HG03139 (cell line): Measurements from ENCODE around the gene RCBTB2.

Experiments used
- ATAC-seq: cut with Tn5 transposase; IDR thresholded peaks from one replicate; pipeline ENCODE4 v1.9.1; 2021; ENCODE audit not compliant: unreplicated experiment

Gene RCBTB2

GRCh38 chr13:48564056-48564455, 31.2 kb upstream of the RCBTB2 start:
- no peak for ATAC-seq

DNA sequence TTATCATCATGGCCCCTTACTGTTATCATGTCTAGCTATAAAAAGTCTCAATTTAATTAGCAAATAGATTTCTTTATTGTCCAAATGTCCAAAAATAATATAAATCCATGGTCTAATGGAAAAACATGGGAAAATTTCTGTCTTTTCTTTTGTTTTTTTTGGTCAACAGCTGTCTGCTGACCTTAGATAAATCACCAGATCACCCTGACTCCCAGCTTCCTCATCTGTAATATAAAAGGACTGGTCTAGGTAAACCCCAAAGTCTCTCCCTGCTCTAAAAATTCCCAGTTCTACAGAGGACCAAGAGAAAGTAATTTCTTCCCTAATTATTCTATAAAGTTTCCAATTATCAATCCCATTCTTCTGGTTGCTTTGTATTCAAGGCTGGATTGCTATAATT, 30.7 kb upstream of the RCBTB2 start:
- ATAC-seq: no peak

- peak; percentile 97 for ATAC-seq
Measured at GRCh38 chr13:48562296-48563066, 29.6 kb upstream of the RCBTB2 start.

DNA sequence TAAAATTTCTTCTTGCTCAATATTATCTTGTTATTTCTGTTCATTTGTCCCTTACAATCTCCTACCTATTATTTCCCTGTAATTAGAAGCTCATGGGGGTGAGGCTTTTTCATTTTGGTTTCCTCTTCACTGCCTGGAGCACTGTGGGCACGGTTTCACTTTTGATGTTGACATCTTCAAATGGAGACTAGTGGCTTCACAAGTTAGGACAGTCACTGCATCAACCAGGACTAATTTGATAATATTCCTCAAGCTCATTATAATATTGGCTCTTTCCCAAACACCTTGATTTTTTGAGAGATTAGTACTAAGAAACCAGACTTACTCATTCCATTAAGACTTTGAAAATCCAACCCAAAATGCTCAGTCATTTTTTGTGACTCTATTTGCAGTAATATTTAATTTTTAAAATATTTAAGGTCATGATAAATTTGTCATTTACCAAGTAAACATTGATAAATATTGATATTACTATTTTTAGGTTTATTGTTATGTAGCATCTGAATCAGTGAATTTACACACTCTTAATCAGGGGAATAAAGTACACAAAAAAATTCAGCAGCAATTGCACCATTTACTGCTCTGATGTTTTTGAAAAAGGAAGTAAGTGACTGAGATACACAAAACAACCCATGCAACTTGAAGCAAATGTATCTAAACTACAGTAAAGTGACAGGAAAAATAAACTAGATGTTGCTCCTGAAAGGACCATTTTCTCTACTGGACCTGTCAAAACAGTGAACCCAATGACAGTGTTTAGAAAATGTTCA, 28.8 kb upstream of the RCBTB2 start:
- no peak for ATAC-seq

DNA sequence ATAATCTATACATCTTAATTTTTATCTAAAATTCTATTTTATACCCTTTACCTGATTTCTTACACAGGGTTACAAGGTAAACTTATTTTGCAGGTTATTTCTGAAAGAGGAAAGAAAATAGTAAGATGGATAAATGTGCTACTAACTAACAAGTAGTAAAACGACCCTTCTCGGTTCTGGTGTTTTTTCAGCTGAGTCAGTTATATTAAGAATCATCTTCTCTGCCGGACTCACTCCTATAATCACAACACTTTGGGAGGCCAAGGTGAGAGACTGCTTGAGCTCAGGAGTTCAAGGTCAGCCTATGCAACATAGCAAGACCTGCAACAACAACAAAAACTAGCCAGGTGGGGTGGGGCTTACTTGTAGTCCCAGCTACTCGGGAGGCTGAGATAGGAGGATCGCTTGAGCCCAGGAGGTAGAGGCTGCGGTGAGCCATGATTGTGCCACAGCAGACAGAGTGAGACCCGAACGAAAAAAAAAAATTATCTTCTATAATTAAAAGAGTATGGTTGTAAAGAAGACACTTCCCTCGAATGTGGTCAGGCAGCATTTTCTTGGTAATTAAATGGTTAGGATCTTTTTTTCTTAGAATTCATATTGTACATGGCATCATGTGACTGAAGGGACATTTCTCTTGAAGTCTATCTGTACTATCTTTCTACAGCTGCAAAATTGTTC, 27.9 kb upstream of the RCBTB2 start:
- ATAC-seq: no peak

GRCh38 chr13:48559638-48560320, 26.9 kb upstream of the RCBTB2 start:
- no peak for ATAC-seq

DNA sequence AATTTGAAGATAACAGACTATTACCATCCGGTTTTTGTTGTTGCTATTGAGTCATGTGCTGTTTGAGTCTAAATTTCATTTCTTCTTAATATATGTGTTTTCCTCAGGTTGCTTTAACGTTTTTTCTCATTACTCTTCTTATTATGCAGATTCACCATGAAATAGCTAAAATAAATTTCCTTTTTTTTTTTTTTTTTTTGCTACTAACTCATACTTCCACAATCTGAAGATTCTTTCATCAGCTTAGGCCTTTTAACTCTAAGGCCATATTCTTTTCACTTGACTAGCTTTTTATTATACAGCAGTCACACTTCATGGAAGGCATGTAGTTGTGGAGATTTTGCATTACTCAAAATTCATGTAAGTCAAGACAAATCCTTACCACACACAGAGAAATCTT, 23.9 kb upstream of the RCBTB2 start:
- ATAC-seq: no peak

DNA sequence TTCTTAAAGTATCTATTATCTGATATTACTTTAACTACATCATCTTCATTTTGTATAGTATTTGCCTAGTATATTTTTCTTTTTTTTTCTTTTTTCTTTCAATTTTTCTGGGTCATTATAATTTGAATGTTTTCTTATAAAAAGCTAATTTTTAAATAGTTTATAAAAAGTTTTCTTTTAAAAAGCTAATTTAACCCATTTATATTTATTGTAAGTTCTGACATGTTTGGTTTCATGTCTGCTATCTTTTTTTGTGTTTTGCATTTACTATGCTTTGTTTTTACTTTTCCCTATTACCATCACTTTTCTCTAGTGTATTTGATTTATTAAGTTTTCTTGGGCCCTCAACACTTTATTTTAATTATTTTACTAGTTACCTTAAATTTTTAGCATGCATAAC, 22.6 kb upstream of the RCBTB2 start:
- no peak for ATAC-seq

DNA sequence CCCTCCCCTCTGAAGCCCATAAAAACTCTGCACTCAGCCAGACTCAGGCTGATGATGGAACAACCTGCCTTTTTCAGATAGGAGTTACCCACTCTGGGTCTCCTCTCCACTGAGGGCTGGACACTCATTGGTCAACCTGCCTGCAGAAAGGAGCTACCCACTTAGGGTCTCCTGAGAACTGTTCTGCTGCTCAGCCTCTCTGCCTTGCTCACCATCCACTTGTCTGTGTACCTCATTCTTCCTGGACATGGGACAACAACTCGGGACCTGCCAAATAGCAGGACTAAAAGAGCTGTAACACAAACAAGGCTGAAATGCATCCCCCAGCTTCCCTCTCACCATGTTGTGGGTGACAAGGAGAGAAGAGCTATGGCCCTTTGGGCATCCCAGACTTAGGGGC, 18.4 kb upstream of the RCBTB2 start:
- no peak for ATAC-seq

DNA sequence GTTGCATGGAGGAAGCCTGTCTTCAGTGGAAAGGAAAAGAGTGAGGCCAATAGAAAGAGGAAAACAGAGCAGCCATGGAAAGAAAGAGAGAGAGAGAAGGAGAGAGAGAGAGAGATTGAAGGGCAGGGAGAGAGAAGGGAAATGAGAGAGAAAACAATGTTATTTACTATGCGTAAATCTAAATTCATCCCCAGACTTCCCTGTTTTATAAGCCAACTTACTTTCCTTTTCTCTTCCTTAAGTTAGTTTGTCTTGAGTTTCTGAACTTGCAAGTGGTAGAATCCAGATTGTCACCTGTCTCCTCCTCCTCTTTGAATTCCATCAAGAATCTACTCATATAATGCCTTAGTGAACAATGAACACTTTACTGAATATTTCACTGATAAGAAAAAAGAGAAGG, 16.8 kb upstream of the RCBTB2 start:
- ATAC-seq: no peak

- ATAC-seq: no peak
Measured at GRCh38 chr13:48547663-48548092, 14.8 kb upstream of the RCBTB2 start.

DNA sequence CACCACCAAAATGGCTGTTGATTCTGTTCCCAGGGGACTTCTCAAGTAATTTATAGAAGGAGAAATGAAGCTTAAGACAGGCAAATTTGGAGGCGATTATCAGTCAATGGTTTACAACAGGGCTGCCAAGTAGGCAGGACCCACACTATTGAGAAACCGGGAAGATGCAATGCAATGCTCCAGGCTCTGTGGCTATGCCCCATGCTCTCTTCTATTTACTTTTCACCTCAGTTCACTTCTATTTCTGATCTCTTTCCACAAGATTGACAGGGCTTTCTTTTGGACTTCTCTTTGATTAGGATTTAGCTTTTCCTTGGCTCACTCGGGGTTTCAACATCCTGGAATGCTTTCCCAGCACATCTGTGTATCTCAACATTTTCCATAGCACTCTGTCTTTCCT, 12.7 kb upstream of the RCBTB2 start:
- no peak for ATAC-seq

DNA sequence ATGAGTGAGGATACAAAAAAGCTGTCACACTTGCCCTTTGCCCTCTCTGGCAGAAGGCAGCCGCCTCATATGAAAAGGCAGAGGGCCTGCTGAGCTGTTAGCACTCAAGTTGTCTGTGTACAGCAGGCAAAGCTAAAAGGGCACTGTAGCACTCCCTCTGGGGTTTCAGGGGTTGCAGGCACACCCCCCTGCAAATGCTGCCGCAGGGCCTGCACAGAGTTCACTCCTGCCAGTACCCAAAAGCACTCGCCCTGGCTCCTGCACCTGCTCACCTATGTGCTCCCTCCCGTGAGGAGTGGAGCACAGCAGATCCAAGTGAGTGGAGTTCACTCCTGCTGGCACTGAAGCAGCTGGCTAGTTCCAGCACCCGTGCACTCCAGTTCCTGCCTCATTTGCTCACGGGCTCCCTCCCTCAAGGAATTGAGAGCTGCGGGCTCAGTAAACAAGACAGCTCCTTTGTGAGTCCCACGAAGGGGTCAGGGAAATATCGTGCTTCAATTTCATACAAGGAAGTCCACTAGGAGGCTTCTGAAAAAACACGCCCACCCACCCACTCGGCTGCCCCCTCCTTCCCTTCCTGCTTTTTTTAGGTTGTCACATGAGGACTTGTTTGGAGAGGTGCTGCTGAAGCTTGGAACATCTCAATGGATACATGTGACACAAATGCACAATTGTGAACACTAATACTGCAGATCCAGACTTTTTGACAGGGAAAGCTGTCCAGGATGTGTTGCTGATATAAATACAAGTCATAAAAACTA, 9.9 kb upstream of the RCBTB2 start:
- no peak for ATAC-seq

GRCh38 chr13:48542138-48542537, 9.3 kb upstream of the RCBTB2 start:
- no peak for ATAC-seq

DNA sequence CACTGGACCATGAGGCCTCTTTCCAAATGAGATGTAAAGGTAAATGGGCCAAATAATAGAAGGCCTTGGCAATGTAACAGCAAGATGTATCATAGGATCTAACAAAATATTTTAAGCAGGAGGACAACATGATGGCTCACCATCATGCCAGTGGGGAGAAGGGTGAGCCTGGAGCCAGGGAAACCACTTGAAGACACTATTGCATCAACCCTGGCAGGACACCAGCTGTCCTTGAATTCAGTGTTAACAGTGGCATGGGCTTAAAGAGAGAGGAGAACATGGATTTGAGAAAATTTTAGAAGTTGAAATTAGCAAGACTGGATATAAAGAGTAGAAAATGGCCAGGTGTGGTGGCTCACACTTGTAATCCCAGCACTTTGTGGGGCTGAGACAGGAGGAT, 6.7 kb upstream of the RCBTB2 start:
- no peak for ATAC-seq

- ATAC-seq: no peak
Measured at GRCh38 chr13:48536621-48537250, 3.9 kb upstream of the RCBTB2 start.

DNA sequence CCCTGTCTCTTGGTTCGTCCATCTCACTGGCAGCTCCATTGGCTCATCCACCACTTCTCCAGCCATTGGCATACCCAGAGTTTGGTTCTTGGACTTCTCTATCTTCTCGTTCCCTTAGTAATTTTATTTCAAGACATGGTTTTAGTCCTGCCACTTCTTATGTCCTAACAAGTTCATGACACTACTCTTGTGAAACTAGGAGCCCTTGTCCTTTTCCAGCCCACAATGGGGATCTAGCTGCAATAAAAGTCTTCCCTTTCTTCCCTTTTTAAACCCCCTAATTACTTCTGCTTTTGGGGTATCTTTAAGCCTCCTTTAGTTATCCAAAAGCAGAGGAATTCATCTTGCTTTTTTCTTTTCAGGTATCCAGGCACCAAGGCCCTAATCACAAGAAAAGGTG, 2.9 kb upstream of the RCBTB2 start:
- no peak for ATAC-seq

DNA sequence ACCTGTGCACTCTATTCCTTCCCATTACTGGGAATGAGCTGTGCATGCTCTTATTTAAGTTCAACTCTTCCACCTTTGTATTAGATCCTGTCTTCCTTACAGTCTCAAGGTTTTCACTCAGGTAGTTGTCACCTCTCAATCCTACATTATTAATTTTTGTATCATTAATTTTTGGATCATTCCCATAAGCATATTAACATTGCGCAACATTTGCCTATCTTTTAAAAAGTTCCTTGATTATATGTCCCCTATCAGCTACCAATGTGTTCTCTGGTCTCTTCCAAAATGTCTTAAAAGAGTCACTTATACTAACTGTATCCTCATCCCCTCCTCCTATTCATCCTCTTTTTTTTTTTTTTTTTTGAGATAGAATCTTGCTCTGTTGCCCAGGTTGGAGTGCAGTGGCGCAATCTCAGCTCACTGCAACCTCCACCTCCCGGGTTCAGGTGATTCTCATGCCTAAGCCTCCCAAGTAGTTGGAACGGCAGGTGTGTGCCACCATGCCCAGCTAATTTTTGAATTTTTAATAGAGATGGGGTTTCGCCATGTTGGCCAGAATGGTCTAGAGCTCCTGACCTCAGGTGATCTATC, 2.1 kb upstream of the RCBTB2 start:
- no peak for ATAC-seq

DNA sequence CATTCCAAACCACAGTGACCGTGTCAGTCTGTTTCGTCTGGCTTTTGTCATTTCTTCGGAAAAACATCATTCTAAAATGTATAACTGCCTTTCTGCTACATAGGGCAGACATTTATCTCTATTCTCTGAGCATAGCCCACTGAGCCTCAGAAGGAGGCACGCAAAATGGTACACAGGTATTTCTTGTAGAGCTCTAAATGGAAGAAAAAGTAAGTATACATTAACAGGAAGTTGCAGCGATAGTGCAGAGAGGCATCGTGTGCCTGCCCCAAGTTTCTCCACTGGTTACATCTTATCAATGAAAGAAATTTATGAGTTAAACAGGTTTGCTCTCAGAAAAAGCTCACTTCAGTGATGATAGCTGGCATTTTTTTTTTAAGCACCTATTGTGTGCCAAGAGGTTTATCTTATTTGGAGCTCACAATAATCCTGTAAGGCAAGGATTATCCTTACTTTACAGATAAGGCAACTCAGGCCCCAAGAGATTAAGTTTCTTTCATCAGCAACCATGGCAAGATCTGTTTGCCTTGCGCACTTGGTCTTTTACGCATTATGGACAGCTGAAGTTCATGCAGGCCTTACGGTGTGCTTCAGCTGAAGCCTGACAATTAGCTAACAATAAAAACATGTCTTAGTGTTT, 1.2 kb upstream of the RCBTB2 start:
- ATAC-seq: no peak

DNA sequence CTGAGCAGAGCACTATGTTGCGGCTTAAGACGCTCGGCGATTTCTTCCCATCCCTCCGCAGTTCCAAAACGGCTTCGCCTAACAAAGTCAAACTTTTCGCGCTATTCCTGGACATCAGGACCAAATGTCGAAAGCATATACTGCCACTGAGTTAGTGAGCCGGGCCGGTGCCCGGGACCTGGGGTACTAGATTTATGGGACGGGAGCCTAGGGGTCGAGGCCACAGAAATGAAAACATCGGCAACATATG, 699 bp downstream of the RCBTB2 start:
- ATAC-seq: no peak
